HG02973 (cell line): ENCODE results near the gene LRP6.
"Not testable (repeated sequence)": the region's sequence is repeated elsewhere in the genome, so short reads cannot be mapped to it uniquely, and the experiment has no call there.

Source experiments
- ATAC-seq: cut with Tn5 transposase; IDR thresholded peaks from one replicate; pipeline ENCODE4 v1.9.1; 2021; ENCODE audit warnings: moderate library complexity; ENCODE audit not compliant: unreplicated experiment

LRP6 gene

DNA sequence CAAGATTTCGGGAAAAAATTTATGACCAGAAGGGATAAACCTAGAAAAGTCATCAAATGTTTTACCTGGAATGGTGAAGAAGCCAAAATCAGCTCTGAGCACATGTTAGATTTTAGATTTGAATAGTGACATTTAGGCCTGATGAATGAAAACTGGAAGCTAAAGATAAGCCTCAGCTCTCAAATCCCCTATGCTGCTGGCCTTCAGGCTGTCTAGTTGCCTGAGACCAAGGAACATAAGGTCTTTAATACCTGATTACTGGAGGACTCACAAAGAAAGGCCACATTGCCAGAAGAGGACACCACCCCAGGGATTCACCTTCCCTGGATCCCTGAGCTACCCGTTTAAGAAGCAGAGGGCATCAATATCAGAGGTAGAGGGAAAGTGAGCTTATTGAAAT, 139.5 kb downstream of the LRP6 start:
- ATAC-seq: no peak

DNA sequence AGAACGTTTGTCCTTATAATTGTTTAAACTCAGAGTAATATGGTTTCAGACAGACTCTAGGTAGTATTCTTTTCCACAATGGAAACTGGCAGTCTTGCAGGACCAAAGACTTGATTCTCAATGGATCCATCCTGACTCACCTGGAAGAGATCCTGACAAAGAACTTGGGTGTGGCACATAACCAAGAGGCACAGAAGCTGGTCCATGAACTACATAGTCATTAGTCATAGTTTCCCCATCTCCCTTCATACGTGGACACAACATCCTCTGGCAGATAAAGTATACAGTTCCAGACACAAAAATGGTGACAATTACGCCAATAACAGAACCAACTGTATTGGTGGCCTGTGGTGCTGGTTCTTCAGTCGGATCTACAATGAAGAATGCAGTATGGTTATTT, 140.3 kb downstream of the LRP6 start:
- no peak for ATAC-seq

DNA sequence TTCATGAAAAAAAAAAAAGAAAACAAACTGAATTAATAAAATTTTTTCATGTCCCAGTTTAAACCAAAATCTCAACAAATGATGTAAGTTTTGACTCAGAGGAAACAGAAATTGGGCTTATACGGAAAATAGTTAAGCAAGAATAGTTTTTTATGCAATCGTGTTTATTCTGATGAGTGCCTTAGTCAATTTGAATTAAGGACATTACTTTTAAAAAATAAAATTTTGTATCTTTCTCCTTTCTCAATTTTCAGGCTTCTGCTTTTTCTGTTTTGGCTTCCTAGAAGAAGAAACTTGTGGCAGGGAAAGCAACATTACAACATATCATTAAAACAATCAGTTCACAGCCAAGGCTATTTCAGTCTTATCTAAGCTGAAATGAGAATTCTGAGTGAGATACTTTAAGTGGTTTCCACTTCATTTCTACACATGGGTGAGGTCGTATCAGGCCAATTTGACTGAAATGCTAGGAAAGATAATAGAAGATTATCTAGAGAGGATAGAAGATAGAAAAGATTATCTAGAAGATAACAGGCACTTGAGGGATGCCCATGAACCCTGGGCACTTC, 143.7 kb downstream of the LRP6 start:
- no peak for ATAC-seq

GRCh38 chr12:12121061-12121460, 145.8 kb downstream of the LRP6 start:
- no peak for ATAC-seq

- ATAC-seq: no peak
Measured at GRCh38 chr12:12116677-12117076, 150.2 kb downstream of the LRP6 start.

GRCh38 chr12:12115514-12115913, 151.3 kb downstream of the LRP6 start:
- ATAC-seq: no peak

- ATAC-seq: not testable (repeated sequence)
Measured at GRCh38 chr12:12110923-12111555, 155.8 kb downstream of the LRP6 start.

DNA sequence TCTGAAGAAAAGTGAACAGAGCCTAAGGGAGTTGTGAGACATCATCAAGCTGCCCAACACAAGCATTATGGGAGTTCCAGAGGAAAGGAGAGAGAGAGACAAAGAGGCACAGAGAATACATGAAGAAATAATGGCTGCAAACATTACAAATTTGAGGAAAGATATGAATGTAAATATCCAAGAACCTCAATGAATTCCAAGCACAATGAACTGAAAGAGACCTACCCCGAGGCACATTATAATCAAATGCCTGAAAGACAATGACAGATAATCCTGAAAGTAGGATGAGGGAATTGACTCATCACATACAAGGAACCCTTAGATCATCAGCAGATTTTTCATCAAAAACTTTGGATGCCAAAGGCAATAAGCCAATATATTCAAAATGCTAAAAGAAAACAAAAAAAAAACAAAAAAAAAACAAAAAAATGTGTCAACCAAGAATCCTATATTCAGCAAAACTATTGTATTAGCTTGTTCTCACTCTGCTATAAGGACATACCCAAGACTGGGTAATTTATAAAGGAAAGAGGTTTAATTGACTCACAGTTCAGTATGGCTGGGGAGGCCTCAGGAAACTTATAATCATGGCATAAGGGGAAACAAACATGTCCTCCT, 158.3 kb downstream of the LRP6 start:
- ATAC-seq: no peak

DNA sequence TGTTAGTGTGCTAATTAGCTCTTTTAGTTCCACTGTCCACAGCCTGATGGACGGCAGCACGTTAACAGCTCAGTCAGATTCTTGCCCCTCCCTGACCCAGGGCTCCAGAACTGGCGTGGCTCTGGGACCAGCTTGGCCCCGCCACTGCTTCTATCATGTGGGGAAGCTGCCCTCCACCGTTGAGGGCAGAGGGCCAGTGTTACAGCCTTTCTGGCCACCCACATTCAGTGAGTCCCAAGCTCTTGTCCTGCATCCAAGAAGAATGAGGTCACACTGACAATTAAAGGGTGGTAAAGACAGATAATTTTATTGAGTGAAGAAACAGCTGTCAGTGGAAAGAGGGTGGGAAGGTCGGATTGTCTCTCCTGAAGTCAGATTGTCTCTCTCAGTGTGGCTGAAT, 159.2 kb downstream of the LRP6 start:
- ATAC-seq: no peak

- ATAC-seq: no peak
Measured at GRCh38 chr12:12099102-12099501, 167.7 kb downstream of the LRP6 start.

DNA sequence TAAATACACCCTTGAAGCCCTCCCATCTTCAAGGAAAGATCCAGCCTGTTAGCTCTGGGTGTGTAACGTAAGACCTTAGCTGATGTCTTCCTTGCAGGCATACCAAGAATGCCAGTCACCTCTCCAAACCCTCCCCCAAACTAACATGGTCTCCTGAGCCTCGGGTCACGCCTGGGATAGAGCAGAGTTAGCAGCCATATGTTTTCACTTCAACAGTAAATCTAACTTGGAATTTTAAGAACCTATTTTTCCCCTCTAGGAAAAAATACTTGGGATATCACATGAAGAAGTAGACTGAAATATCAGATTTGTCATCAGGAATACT, 168.2 kb downstream of the LRP6 start:
- ATAC-seq: no peak

DNA sequence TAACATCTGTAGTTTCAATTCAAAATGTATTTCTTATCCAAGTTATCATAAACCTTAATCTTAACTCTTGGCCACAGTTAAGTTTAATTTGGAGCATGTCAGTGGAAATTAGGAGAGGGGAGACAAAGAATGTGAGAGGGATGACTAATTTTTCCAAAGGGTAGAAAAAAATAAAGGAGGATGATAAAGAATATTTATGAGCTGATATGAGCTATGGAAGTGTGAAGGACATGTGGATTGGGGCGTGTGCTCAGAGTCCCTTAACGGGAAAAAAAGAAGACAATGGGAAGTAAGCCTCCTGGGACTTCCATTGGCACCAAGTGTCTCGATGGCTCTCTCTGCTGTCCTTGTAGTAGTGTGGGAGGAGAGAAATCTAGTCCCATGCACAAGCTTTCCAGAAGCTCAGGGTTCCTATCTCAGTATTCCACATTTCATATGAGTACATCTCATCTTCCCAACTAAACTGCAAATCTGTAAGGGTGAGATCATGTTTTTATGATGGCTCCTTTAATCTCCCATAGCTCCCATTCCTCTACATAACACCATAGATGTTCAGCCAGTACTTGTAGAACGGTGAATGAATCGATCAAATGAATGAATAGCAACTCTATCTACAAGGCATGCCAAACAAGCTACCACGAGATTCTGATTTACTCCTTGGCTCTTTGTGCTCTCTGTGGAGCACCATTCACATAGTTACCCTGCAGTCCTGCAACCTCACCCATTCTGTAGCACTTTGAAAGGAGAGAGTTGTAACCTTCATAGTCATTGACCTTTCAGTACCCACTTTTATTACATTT, 168.8 kb downstream of the LRP6 start:
- ATAC-seq: no peak

DNA sequence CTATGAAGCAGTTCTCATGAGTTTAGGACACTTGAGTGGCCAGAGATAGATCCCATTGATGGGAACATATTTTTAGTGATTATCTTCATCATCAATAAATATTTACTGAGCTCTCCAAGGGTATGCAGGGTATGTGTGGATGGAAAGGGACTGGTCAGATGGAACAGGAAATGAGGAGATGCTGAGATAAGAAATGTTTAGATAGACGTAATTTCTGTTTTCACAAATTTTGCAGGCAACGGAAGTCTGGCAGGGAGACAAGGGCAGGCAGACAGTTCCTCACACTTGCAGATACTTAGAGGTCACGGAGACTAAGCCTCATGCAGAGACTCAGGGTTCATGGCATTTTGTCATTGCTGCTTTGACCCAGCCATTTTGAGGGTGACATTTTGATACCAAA, 171.8 kb downstream of the LRP6 start:
- ATAC-seq: no peak

DNA sequence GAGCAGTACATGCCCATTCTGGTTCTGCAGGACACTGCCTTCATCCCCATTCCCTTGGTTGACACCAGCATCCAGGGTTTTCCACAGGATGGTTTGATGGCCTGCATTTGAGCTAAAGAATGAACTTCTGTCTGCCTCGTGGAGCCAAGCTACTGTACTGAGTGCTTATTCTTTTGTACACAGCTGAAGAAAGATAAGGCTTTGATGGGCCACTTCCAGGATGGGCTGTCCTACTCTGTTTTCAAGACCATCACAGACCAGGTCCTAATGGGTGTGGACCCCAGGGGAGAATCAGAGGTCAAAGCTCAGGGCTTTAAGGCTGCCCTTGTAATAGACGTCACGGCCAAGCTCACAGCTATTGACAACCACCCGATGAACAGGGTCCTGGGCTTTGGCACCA, 172.4 kb downstream of the LRP6 start:
- no peak for ATAC-seq

- ATAC-seq: no peak
Measured at GRCh38 chr12:12091977-12092663, 174.7 kb downstream of the LRP6 start.

- ATAC-seq: no peak
Measured at GRCh38 chr12:12091071-12091470, 175.8 kb downstream of the LRP6 start.

GRCh38 chr12:12088761-12089160, 178.1 kb downstream of the LRP6 start:
- ATAC-seq: no peak

- ATAC-seq: no peak
Measured at GRCh38 chr12:12088147-12088546, 178.7 kb downstream of the LRP6 start.

DNA sequence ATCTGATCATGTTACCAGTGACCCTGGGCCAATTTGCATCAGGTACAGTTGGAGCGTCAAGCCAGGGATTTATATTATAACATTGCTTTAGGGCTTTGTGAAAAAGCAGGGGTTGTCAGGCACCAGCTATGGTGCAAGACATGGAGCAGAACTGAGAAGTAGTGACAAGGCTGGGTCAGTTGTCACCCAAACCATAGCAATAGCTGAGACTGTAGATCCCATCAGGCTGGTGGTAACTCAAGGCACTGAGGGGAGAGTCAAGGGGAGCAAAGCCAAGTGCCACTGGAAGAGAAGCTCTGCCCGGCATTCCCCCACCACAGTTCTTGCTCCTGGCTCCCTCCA, 179.2 kb downstream of the LRP6 start:
- no peak for ATAC-seq

DNA sequence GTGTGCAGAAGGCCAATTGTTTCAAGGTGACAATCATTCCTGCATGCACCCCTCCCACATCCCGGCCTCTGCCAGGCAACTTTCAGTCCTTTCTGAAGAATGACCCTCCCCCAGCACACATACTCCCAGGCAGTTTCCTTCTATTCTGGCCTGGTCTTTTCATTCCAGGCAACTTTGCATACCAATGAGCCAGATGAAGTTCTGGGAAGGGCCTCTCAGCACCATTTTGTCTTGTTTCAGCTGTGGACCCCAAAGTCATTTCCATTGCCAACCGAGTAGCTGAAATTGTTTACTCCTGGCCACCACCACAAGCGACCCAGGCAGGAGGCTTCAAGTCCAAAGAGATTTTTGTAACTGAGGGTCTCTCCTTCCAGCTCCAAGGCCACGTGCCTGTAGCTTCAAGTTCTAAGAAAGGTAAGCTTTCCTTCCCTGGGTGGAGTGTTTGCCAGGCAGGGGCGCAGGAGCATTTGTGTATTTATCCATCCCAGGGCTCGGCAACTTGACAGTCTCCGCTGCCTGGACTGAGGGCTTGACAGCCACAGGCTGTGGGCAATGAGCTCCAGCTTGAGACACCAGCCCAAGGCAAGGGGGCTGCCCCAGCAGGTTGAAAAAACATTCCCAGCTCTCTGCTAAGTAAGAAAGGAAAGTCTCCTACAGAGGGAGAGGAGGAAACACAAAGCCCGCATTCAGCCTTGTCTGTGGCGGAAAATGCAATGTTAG, 179.7 kb downstream of the LRP6 start:
- ATAC-seq: no peak

DNA sequence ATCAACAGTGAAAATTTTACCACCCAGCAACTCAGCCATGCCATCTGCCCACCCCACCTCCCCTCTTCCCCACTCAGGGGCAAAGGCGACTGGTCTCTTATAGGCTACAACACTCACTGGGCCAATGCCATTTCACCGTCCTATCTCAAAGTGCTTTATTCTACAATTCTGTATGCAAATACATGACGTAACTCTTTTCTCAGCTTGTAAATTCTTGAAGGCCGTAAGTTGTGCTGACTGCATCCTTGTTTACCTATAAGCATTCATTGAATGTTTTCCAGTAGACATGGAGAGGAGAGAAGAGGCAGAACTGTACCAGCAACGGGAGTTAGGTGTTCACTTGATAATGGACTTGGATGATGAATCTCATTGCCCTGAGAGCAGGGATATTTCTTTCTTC, 180.5 kb downstream of the LRP6 start:
- no peak for ATAC-seq
